PC-3 (cell line): ENCODE data around the gene AMIGO3. TPM values are rescaled to one million over a fixed set of nuclear protein-coding genes. Genes with fewer than 3 reads are reported as not detected.
A peak's percentile ranks its signal among the peaks of the same experiment; 100 is the strongest.

Experiments
- ATAC-seq: fragments of 200-7000 bp; cut with Tn5 transposase; 2 replicates; pipeline ENCODE4 v1.9.1; 2020; ENCODE audit warnings: mild to moderate bottlenecking, moderate library complexity
- BruUV-seq: library from RNA; stranded (reverse); fragments of 400-500 nt; replicated peaks from 2 replicates; lab custom pipeline; 2021; lab: Mats Ljungman, UMichigan
- CTCF ChIA-PET: fragments of 300-600 bp; sonication (Branson Sonifier 250); formaldehyde crosslinking; loops from one replicate; lab custom pipeline; 2022; ENCODE audit warnings: antibody characterized with exemption; lab: Charles Lee
- POLR2A ChIA-PET: fragments of 300-600 bp; sonication (Branson Sonifier 250); formaldehyde crosslinking; loops from one replicate; lab custom pipeline; 2022; ENCODE audit warnings: antibody characterized with exemption; ENCODE audit not compliant: unreplicated experiment; lab: Charles Lee
- DNase-seq: peaks from one replicate; pipeline ENCODE4 v3.0.0-alpha.2; 2015
- H2AFZ ChIP-seq: fragments of 300-600 bp; sonication (generic); 2 replicates; pipeline ENCODE4 v1.6.0; 2016; ENCODE audit warnings: antibody characterized with exemption, low read length
- H3F3A ChIP-seq: fragments of 300-600 bp; sonication (generic); one replicate; pipeline ENCODE4 v1.6.0; 2017; ENCODE audit warnings: antibody characterized with exemption, low read length, control low read depth, mild to moderate bottlenecking; ENCODE audit not compliant: unreplicated experiment
- H3K27ac ChIP-seq: fragments of 300-600 bp; sonication (generic); 2 replicates; pipeline ENCODE4 v1.5.1; 2016; ENCODE audit warnings: mild to moderate bottlenecking, low read length
- H3K27me3 ChIP-seq: fragments of 300-600 bp; sonication (generic); 2 replicates; pipeline ENCODE4 v1.6.1; 2016; ENCODE audit warnings: low read length, mixed read lengths
- H3K36me3 ChIP-seq: fragments of 300-600 bp; sonication (generic); 2 replicates; pipeline ENCODE4 v1.6.1; 2016; ENCODE audit warnings: low read depth, mixed run types, low read length, mixed read lengths
- H3K4me1 ChIP-seq: fragments of 300-600 bp; sonication (generic); 2 replicates; pipeline ENCODE4 v1.5.1; 2016; ENCODE audit warnings: low read length; ENCODE audit not compliant: insufficient read depth
- H3K4me2 ChIP-seq: fragments of 300-600 bp; sonication (generic); 2 replicates; pipeline ENCODE4 v1.6.0; 2016; ENCODE audit warnings: low read length
- H3K4me3 ChIP-seq: fragments of 300-600 bp; sonication (generic); 2 replicates; pipeline ENCODE4 v1.5.1; 2016; ENCODE audit warnings: mild to moderate bottlenecking, low read length, mixed read lengths
- H3K79me2 ChIP-seq: fragments of 300-600 bp; sonication (generic); 2 replicates; pipeline ENCODE4 v1.6.1; 2017; ENCODE audit warnings: low read length, mixed read lengths
- H3K9ac ChIP-seq: fragments of 300-600 bp; sonication (generic); 2 replicates; pipeline ENCODE4 v1.6.0; 2016; ENCODE audit warnings: mild to moderate bottlenecking, low read length
- H3K9me2 ChIP-seq: fragments of 300-600 bp; sonication (generic); replicated peaks from 2 replicates; pipeline ENCODE4 v1.6.1; 2016; ENCODE audit warnings: mixed run types, low read length, mixed read lengths
- H3K9me3 ChIP-seq: fragments of 300-600 bp; sonication (generic); 2 replicates; pipeline ENCODE4 v1.6.1; 2016; ENCODE audit warnings: low read length, mixed read lengths
- H4K20me1 ChIP-seq: fragments of 300-600 bp; sonication (generic); 2 replicates; pipeline ENCODE4 v1.6.1; 2016; ENCODE audit warnings: low read length, mixed read lengths
- CTCF ChIP-seq: fragments of 300-600 bp; sonication (generic); conservative IDR thresholded peaks from 2 replicates; pipeline ENCODE4 v1.5.1; 2017; ENCODE audit warnings: antibody characterized with exemption, low read depth, mild to moderate bottlenecking, low read length
- EZH2 ChIP-seq: fragments of 300-600 bp; sonication (generic); IDR thresholded peaks from one replicate; pipeline ENCODE4 v1.6.1; 2017; ENCODE audit warnings: antibody characterized with exemption, mild to moderate bottlenecking, low read length; ENCODE audit not compliant: unreplicated experiment
- EZH2phosphoT487 ChIP-seq: fragments of 300-600 bp; sonication (generic); IDR thresholded peaks from 2 replicates; pipeline ENCODE4 v1.6.1; 2018; ENCODE audit warnings: mild to moderate bottlenecking, antibody characterized with exemption, low read length, borderline replicate concordance
- intact Hi-C: fragments of 100-400 bp; cut with micrococcal nuclease; formaldehyde crosslinking; loops from 2 replicates; pipeline ENCODE4 v1.9.0; 2023
- total RNA-seq: library from RNA; depleted of rRNA; stranded (reverse); fragments of >200 nt; gene quantifications from 2 replicates; pipeline ENCODE4 v1.2.3, GENCODE V29; 2014

AMIGO3 gene
- total RNA-seq, 1 experiment from 2014 or later, result 1.8 TPM

- Histone ChIP-seq H3K9ac (no peak overlapping the region), H3K79me2 (peaks cover 24% of the 10 kb centered on the region), H3K9me2 (no peaks in the 10 kb centered on the region), H3K4me3 (no peak overlapping the region), H2AFZ (no peak overlapping the region), H3K27ac (no peak overlapping the region), H3K4me2 (no peak overlapping the region), H4K20me1 (no peaks in the 10 kb centered on the region), H3K36me3 (0 out of 2 replicates have a peak, but pooled peaks cover 5% of the 10 kb centered on the region), H3K9me3 (no peaks in the 10 kb centered on the region), H3K4me1 (peaks cover 41% of the 10 kb centered on the region), H3F3A (peaks cover 4% of the 10 kb centered on the region), H3K27me3 (no peaks in the 10 kb centered on the region)
- peak; percentile 5 for ATAC-seq
- DNase-seq, result peak; percentile 87
- no TSS peak for BruUV-seq
- intact Hi-C loops, result loop anchor here (1.0 to 5.0 kb wide), 5 partner anchors 33 to 219 kb away; partner anchors contain the start of gene DAG1
- TF ChIP-seq CTCF (peak; percentile 90), EZH2 (no peak), EZH2phosphoT487 (no peak)
- CTCF ChIA-PET, result interaction anchor here (0.6 to 3.3 kb wide), 3 partner anchors 33 to 256 kb away, joined by 3 to 52 read pairs (median 3); no protein-coding TSS in a partner anchor
- POLR2A ChIA-PET, result interaction anchor here (0.6 kb wide), 1 partner anchor 563 kb away, joined by 9 read pairs; no protein-coding TSS in a partner anchor
These were observed 47.9 kb downstream of the AMIGO3 start for GRCh38 chr3:49671291-49672288.

DNA sequence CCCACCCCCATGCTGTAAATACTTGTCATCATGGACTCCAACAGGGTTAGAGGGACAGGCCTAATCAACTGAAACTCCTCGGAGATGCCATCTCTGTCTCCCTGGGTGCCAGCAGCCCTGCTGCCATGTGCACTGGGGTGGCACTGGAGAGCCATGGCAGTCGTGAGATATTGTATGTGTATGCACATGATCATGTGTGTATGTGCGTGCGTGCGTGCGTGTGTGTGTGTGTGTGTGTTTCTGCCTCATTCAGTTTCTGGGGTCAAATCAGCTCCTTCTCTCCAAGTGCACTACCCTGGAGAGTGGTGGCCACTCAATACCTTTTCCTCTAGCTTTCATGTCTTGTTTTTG, 48.6 kb downstream of the AMIGO3 start:
- H3F3A ChIP-seq, result peaks cover 4% of the 10 kb centered on the region
- no peaks in the 10 kb centered on the region for H3K27me3 ChIP-seq
- H3K36me3 ChIP-seq, result no peaks in the 10 kb centered on the region
- TF ChIP-seq EZH2phosphoT487 (no peak), EZH2 (no peak), CTCF (no peak)
- no peak overlapping the region for H3K27ac ChIP-seq
- H2AFZ ChIP-seq, result no peak overlapping the region
- H3K4me1 ChIP-seq, result peaks cover 41% of the 10 kb centered on the region
- CTCF ChIA-PET, result interaction anchor here (3.3 kb wide), 1 partner anchor 131 kb away, joined by 52 read pairs; no protein-coding TSS in a partner anchor
- H3K4me3 ChIP-seq, result no peak overlapping the region
- no peaks in the 10 kb centered on the region for H4K20me1 ChIP-seq
- no peaks in the 10 kb centered on the region for H3K9me3 ChIP-seq
- BruUV-seq, result no TSS peak
- intact Hi-C loops, result loop anchor here (1.0 to 5.0 kb wide), 5 partner anchors 33 to 219 kb away; partner anchors contain the start of gene DAG1
- H3K9ac ChIP-seq, result no peak overlapping the region
- H3K9me2 ChIP-seq, result no peaks in the 10 kb centered on the region
- no peak overlapping the region for H3K4me2 ChIP-seq
- DNase-seq (no peak), ATAC-seq (no peak)
- peaks cover 22% of the 10 kb centered on the region for H3K79me2 ChIP-seq
- POLR2A ChIA-PET, result no interaction called here
